Measurements from ENCODE around the gene APOBEC3A. TPM values are rescaled to one million over a fixed set of nuclear protein-coding genes. Genes with fewer than 3 reads are reported as not detected.
"Not testable (repeated sequence)": the region's sequence is repeated elsewhere in the genome, so short reads cannot be mapped to it uniquely, and the experiment has no call there.

APOBEC3A gene
- total RNA-seq, 1 donor from 2014 or later = not detected

GRCh38 chr22:38977289-38977688 lies 19.9 kb downstream of the APOBEC3A start:
- not testable (repeated sequence) for DNase-seq (ENCODE audit: low read depth)

DNA sequence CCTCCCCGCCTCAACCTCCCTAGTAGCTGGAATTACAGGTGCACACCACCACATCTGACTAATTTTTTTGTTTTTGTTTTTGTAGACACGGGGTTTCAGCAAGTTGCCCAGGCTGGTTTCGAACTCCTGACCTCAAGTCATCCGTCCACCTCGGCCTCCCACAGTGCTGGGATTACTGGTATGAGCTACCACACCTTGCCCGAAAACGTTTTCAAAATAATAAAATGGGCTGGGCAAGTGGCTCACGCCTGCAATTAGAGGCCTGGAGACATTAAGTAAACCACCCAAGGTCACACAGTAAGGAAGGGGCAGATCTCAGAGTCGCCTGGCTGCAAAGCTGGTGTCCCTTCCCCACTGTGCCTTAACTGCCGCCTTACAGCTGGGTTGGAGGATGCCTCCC lies 23.2 kb downstream of the APOBEC3A start:
- not testable (repeated sequence) for DNase-seq (ENCODE audit: low read depth)

- no peak for DNase-seq (ENCODE audit: low read depth)
These were observed 23.9 kb downstream of the APOBEC3A start for GRCh38 chr22:38981005-38981991.

GRCh38 chr22:38981992-38982927 lies 24.9 kb downstream of the APOBEC3A start, which contains the start of gene APOBEC3B:
Gene APOBEC3B (plus strand): TSS chr22:38982347. CDS start chr22:38982454, 107 bp downstream.
- DNase-seq (ENCODE audit: low read depth) = peak; percentile 92

- no peak for DNase-seq (ENCODE audit: low read depth)
These were observed 26.8 kb downstream of the APOBEC3A start for GRCh38 chr22:38984224-38984623.

- peak; percentile 14 for DNase-seq (ENCODE audit: low read depth)
These were observed 27.7 kb downstream of the APOBEC3A start for GRCh38 chr22:38984784-38985757.

- no peak for DNase-seq (ENCODE audit: low read depth)
These were observed 29.2 kb downstream of the APOBEC3A start for GRCh38 chr22:38986629-38987028.

GRCh38 chr22:38987171-38987895 lies 29.9 kb downstream of the APOBEC3A start:
- DNase-seq (ENCODE audit: low read depth) = no peak

- DNase-seq (ENCODE audit: low read depth) = peak; percentile 51
These were observed 32.1 kb downstream of the APOBEC3A start for GRCh38 chr22:38989466-38989865.

DNA sequence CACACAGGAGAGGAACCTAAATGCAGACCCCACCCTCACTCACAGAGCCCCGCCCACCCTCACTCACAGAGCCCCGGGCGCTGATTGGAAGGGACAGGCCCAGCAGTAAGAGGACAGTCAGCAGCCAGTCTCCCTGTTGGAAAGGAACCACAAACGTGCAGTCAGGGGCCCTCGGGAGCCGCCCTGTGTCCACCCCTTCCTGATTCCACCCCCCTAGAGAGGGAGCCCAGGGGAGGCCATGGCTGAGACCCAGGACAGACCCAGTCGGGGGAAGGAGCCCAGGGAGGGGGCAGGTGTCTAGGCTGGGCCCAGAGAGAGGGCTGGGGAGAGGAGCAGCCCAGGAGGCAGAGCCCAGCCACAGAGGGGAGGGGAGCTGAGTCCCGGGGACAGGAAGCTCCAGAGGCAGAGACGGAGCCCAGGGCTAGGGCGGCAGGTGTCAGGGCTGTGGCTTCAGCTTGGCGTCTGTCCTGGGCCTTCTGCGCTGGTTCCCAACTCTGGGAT lies 35.5 kb downstream of the APOBEC3A start:
- peak; percentile 69 for DNase-seq (ENCODE audit: low read depth)

DNA sequence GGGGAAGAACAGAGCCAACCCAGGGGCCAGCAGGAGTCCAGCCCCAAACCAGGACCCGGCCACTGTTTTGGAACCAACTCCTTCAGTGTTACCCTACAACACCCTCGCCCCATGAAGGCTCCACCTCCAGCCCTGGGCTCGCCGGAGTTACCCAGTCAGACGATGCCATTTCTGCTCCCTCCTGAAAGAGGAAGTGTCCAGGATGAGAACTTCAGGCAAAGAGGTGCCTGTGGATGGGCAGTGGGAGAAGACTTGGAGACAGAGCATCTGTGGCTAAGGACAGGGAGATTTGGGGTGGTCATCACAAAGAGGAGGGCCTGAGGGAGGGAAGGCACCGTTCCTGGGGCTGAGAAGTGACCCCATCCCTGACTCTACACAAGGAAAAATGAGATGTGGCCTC lies 38.7 kb downstream of the APOBEC3A start:
- no peak for DNase-seq (ENCODE audit: low read depth)

GRCh38 chr22:38997518-38997917 lies 40.1 kb downstream of the APOBEC3A start:
- DNase-seq (ENCODE audit: low read depth) = no peak

DNA sequence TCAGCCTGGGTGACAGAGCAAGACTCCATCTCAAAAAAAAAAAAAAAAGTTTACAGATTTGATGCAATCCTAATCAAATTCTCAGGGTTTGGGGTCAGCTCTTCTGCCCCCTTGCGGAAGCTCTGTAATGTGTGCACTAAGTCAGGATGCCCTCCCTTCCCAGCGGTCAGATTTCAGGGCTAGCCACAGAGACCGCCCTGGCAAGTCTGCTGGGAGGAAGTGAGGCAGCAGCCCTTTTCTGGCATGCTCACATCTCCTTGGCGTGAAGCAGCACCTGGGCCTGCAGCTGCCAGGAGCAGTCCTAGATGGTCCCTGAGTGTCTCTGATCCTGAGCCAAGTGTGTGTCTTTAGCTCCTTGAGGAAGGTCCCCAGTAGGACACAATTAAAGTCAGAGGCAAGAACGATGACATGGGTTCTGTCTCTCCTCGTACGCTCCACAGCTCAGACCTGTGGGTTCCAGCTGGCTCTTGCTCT lies 45.8 kb downstream of the APOBEC3A start:
- peak; percentile 93 for DNase-seq (ENCODE audit: low read depth)

- DNase-seq (ENCODE audit: low read depth) = no peak
These were observed 49.8 kb downstream of the APOBEC3A start for GRCh38 chr22:39007177-39007576.

- peak; percentile 49 for DNase-seq (ENCODE audit: low read depth)
These were observed 51.0 kb downstream of the APOBEC3A start for GRCh38 chr22:39008271-39008850.

- no peak for DNase-seq (ENCODE audit: low read depth)
These were observed 53.5 kb downstream of the APOBEC3A start for GRCh38 chr22:39010946-39011345.
